PC-9 (cell line): ENCODE data around the gene TF. TPM values are rescaled to one million over a fixed set of nuclear protein-coding genes. Genes with fewer than 3 reads are reported as not detected.
A peak's percentile ranks its signal among the peaks of the same experiment; 100 is the strongest.

Source experiments
- BruUV-seq: library from RNA; stranded (reverse); fragments of 400-500 nt; replicated peaks from 2 replicates; lab custom pipeline; 2021; lab: Mats Ljungman, UMichigan
- CTCF ChIA-PET: fragments of 300-600 bp; sonication (Branson Sonifier 250); formaldehyde crosslinking; loops from one replicate; lab custom pipeline; 2022; ENCODE audit warnings: antibody characterized with exemption; lab: Charles Lee
- POLR2A ChIA-PET: fragments of 300-600 bp; sonication (Branson Sonifier 250); formaldehyde crosslinking; loops from one replicate; lab custom pipeline; 2022; ENCODE audit warnings: antibody characterized with exemption; ENCODE audit not compliant: unreplicated experiment; lab: Charles Lee
- DNase-seq, 2 experiments: peaks; one replicate each; pipeline versions ENCODE4 v3.0.0 to v3.0.0-alpha.2; 2015 to 2022; ENCODE audit warnings: mixed read lengths in 1 of 2
- H2AFZ ChIP-seq: fragments of 200-600 bp; sonication (generic); 2 replicates; pipeline ENCODE4 v1.8.1; 2017; ENCODE audit warnings: antibody characterized with exemption
- H3F3A ChIP-seq: fragments of 200-600 bp; sonication (generic); 2 replicates; pipeline ENCODE4 v1.8.1; 2017; ENCODE audit warnings: antibody characterized with exemption, mild to moderate bottlenecking, low read depth; ENCODE audit not compliant: insufficient read depth
- H3K27ac ChIP-seq: fragments of 200-600 bp; sonication (generic); 2 replicates; pipeline ENCODE4 v1.6.1; 2016; ENCODE audit warnings: mixed run types
- H3K27me3 ChIP-seq: fragments of 200-600 bp; sonication (generic); 2 replicates; pipeline ENCODE4 v1.6.1; 2016; ENCODE audit warnings: low read depth, mixed run types; ENCODE audit not compliant: insufficient read depth
- H3K36me3 ChIP-seq: fragments of 200-600 bp; sonication (generic); 2 replicates; pipeline ENCODE4 v1.6.1; 2016; ENCODE audit warnings: low read depth, mixed run types
- H3K4me1 ChIP-seq: fragments of 200-600 bp; sonication (generic); replicated peaks from 2 replicates; pipeline ENCODE4 v1.6.1; 2016; ENCODE audit warnings: mixed run types; ENCODE audit not compliant: insufficient read depth
- H3K4me2 ChIP-seq: fragments of 200-600 bp; sonication (generic); 2 replicates; pipeline ENCODE4 v1.6.1; 2017; ENCODE audit warnings: mixed run types
- H3K4me3 ChIP-seq: fragments of 200-600 bp; sonication (generic); 2 replicates; pipeline ENCODE4 v1.6.1; 2016; ENCODE audit warnings: mixed run types
- H3K79me2 ChIP-seq: fragments of 200-600 bp; sonication (generic); 2 replicates; pipeline ENCODE4 v1.6.1; 2017; ENCODE audit warnings: low read depth, mixed run types
- H3K9me2 ChIP-seq: fragments of 200-600 bp; sonication (generic); 2 replicates; pipeline ENCODE4 v1.8.1; 2017; ENCODE audit warnings: mild to moderate bottlenecking; ENCODE audit not compliant: insufficient read depth
- H3K9me3 ChIP-seq: fragments of 200-600 bp; sonication (generic); 2 replicates; pipeline ENCODE4 v1.8.1; 2016; ENCODE audit warnings: low read depth; ENCODE audit not compliant: insufficient read depth
- H4K20me1 ChIP-seq: fragments of 200-600 bp; sonication (generic); 2 replicates; pipeline ENCODE4 v1.8.1; 2017; ENCODE audit not compliant: insufficient read depth
- EZH2 ChIP-seq: fragments of 200-600 bp; sonication (generic); IDR thresholded peaks from 2 replicates; pipeline ENCODE4 v1.8.0; 2017; ENCODE audit warnings: antibody characterized with exemption, low read depth
- intact Hi-C: fragments of 100-400 bp; cut with micrococcal nuclease; formaldehyde crosslinking; loops from one replicate; pipeline ENCODE4 v1.10.0; 2022; ENCODE audit not compliant: unreplicated experiment
- total RNA-seq: library from RNA; stranded (reverse); gene quantifications from 2 replicates; pipeline ENCODE4 v1.2.3, GENCODE V29; 2021
- TF ChIP-seq, protein P1 (sequence below): fragments of 200-600 bp; sonication (generic); conservative IDR thresholded peaks from 2 replicates; pipeline ENCODE4 v1.6.1; 2017; ENCODE audit warnings: mixed run types, antibody characterized with exemption, mild to moderate bottlenecking, moderate library complexity

TF gene
- total RNA-seq, 1 experiment from 2014 or later, result 0.24 TPM

DNA sequence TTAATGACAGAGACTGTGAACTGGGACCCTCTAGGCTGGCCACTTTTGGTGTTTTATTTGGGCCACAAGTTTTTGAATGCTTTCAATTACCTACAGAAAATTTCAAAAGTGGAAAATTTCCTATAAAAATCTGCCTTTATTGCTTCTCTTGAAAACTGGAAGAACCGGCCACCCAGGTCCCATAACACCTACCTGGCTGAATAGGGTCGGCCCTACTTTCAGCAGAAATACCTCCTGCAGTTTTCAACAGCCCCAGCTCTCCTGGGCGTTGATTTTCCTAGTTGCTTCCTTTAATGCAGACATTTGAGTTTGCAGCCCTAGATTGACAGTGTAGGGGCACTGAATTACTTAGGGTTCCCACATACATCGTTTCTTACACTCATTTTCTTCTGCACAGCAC is 58.7 kb downstream of the TF start:
- H3K4me1 ChIP-seq, result peaks cover 21% of the 10 kb centered on the region
- peak overlapping the region; percentile 43; the same call in 1 of the 2 replicates for H3K27ac ChIP-seq
- H3K9me3 ChIP-seq, result no peaks in the 10 kb centered on the region
- peaks cover 17% of the 10 kb centered on the region for H3K36me3 ChIP-seq
- peak overlapping the region; percentile 88 for H2AFZ ChIP-seq
- peak overlapping the region; percentile 97 for H3K4me2 ChIP-seq
- peak; percentile 9 to 49 for DNase-seq
- H3K4me3 ChIP-seq, result peak overlapping the region; percentile 79; the same call in 1 of the 2 replicates
- H3K9me2 ChIP-seq, result no peaks in the 10 kb centered on the region
- intact Hi-C loops, result loop anchor here (2.0 to 10.0 kb wide), 6 partner anchors 142 to 1080 kb away; partner anchors contain the start of genes CDV3 and NPHP3
- peaks cover 7% of the 10 kb centered on the region for H3F3A ChIP-seq
- no peak for TF ChIP-seq EZH2
- TF ChIP-seq, protein P1, sequence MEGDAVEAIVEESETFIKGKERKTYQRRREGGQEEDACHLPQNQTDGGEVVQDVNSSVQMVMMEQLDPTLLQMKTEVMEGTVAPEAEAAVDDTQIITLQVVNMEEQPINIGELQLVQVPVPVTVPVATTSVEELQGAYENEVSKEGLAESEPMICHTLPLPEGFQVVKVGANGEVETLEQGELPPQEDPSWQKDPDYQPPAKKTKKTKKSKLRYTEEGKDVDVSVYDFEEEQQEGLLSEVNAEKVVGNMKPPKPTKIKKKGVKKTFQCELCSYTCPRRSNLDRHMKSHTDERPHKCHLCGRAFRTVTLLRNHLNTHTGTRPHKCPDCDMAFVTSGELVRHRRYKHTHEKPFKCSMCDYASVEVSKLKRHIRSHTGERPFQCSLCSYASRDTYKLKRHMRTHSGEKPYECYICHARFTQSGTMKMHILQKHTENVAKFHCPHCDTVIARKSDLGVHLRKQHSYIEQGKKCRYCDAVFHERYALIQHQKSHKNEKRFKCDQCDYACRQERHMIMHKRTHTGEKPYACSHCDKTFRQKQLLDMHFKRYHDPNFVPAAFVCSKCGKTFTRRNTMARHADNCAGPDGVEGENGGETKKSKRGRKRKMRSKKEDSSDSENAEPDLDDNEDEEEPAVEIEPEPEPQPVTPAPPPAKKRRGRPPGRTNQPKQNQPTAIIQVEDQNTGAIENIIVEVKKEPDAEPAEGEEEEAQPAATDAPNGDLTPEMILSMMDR, result no peak
- ChIA-PET CTCF (no interaction called here), POLR2A (no interaction called here)
- BruUV-seq, result no TSS peak
- no peaks in the 10 kb centered on the region for H3K27me3 ChIP-seq
- peaks cover 19% of the 10 kb centered on the region for H3K79me2 ChIP-seq
- no peaks in the 10 kb centered on the region for H4K20me1 ChIP-seq

DNA sequence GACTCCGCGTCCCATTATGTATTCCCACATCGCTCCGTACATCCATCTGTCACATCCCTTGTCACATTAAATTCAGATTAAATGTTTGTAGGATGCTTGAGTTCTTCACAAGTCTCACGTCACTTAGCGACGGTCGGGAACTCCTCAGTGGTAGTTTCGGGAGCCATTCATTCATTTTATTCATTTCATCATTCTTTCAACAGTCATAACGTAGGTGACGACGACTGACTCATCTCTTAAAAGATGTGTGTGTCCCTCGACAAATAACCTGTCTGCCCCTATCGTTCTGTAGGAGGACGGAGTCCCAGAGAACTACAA is 59.1 kb downstream of the TF start:
- BruUV-seq, result no TSS peak
- CTCF ChIA-PET, result no interaction called here
- Histone ChIP-seq H3K79me2 (peaks cover 19% of the 10 kb centered on the region), H3K4me2 (peak overlapping the region; percentile 97), H2AFZ (peak overlapping the region; percentile 88), H3K36me3 (peaks cover 17% of the 10 kb centered on the region), H3K27me3 (no peaks in the 10 kb centered on the region), H3K4me3 (peak overlapping the region; percentile 79), H3K27ac (peak overlapping the region; percentile 43; the same call in 1 of the 2 replicates), H4K20me1 (no peaks in the 10 kb centered on the region), H3K4me1 (peaks cover 18% of the 10 kb centered on the region), H3F3A (peaks cover 10% of the 10 kb centered on the region), H3K9me2 (no peaks in the 10 kb centered on the region), H3K9me3 (no peaks in the 10 kb centered on the region)
- intact Hi-C loops, result loop anchor here (2.0 to 10.0 kb wide), 6 partner anchors 143 to 1081 kb away; partner anchors contain the start of genes CDV3 and NPHP3
- DNase-seq, result no peak
- POLR2A ChIA-PET, result no interaction called here
- no peak for TF ChIP-seq EZH2
- TF ChIP-seq, protein P1, result no peak

DNA sequence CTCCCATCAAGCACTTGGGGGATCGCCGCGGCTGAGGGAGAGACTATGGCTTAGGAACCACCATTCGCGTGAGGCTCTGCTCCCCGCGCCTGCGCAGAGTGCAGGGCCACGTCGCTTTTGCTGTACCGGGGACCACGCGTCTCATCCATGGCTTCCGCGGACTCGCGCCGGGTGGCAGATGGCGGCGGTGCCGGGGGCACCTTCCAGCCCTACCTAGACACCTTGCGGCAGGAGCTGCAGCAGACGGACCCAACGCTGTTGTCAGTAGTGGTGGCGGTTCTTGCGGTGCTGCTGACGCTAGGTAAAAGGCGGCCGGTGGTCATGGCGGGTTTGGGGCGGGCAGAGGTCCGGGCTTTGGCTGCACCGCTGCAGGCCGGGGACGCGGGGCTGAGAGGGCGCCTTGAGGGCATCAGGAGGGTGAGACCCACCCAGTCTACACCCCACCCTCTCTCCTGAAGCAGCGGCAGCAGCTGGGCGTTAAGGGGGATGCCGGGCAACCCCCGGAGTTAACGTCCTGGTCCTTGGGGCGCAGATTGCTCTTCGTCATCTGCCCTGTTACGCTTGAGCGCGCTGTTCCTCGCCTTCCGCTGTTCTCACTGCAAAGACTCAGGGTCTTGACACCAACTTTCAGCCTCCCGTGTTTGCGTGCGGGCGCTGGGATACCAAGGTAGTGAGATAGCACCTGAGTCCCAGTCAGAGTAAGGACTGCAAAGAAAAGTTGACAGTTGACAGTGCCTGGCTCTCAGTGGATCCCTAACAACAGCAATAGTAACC is 59.7 kb downstream of the TF start, which contains the start of gene SRPRB:
TSS of gene SRPRB (plus strand) at position 114 of the 774 bp plus-strand sequence. CDS start at position 148, 34 bp downstream.
- BruUV-seq, result TSS peak; percentile 26
- no peaks in the 10 kb centered on the region for H3K9me2 ChIP-seq
- H3K36me3 ChIP-seq, result peaks cover 20% of the 10 kb centered on the region
- POLR2A ChIA-PET, result no interaction called here
- peak; percentile 89 to 92 for DNase-seq
- H3F3A ChIP-seq, result peaks cover 10% of the 10 kb centered on the region
- CTCF ChIA-PET, result no interaction called here
- H3K79me2 ChIP-seq, result peaks cover 19% of the 10 kb centered on the region
- H4K20me1 ChIP-seq, result no peaks in the 10 kb centered on the region
- TF ChIP-seq, protein P1, result no peak
- TF ChIP-seq EZH2, result no peak
- H3K4me1 ChIP-seq, result peaks cover 18% of the 10 kb centered on the region
- H3K4me2 ChIP-seq, result peak within 1 kb of the TSS; percentile 97
- H3K27ac ChIP-seq, result peak within 1 kb of the TSS; percentile 43; the same call in 1 of the 2 replicates
- H2AFZ ChIP-seq, result peak within 1 kb of the TSS; percentile 88
- intact Hi-C loops, result loop anchor here (2.0 to 10.0 kb wide), 6 partner anchors 143 to 1081 kb away; partner anchors contain the start of genes CDV3 and NPHP3
- H3K4me3 ChIP-seq, result peak within 1 kb of the TSS; percentile 79
- no peaks in the 10 kb centered on the region for H3K9me3 ChIP-seq
- no peaks in the 10 kb centered on the region for H3K27me3 ChIP-seq
